ENCODE results near the gene CTNND2. TPM values are rescaled to one million over a fixed set of nuclear protein-coding genes. Genes with fewer than 3 reads are reported as not detected.

Gene CTNND2
- total and polyA plus RNA-seq, 8 donors, result 9.2 to 62.8 (median 43.7) TPM

GRCh38 chr5:11531811-11532555, 372.3 kb downstream of the CTNND2 start:
- Histone ChIP-seq H3K27ac (no peak overlapping the region), H3K4me3 (no peak overlapping the region), H3K9me3 (no peaks in the 10 kb centered on the region), H3K27me3 (no peaks in the 10 kb centered on the region), H3K36me3 (no peaks in the 10 kb centered on the region), H3K4me1 (no peaks in the 10 kb centered on the region)
- no peak for ATAC-seq
- no peak for DNase-seq
- no peak for TF ChIP-seq CTCF (IDR thresholded peaks at IDR 0.05)
- FAIRE-seq, result no peak
- intact Hi-C loops (cut with DNase I), result no loop called here
- WGBS, 2 donors, result 91 to 97% methylated on average over 4 of the region's 4 CpGs

- ATAC-seq, result no peak
- intact Hi-C loops (cut with DNase I), result no loop called here
- FAIRE-seq, result no peak
Measured at GRCh38 chr5:11528720-11529119, 375.5 kb downstream of the CTNND2 start.

GRCh38 chr5:11527652-11528349, 376.4 kb downstream of the CTNND2 start:
- Histone ChIP-seq H3K4me3 (no peak overlapping the region), H3K9me3 (no peaks in the 10 kb centered on the region), H3K36me3 (no peaks in the 10 kb centered on the region), H3K27me3 (no peaks in the 10 kb centered on the region), H3K27ac (no peak overlapping the region), H3K4me1 (peaks cover 0 to 6% (median 4%) of the 10 kb centered on the region in 3 donors)
- intact Hi-C loops (cut with DNase I), result no loop called here
- no peak for FAIRE-seq
- TF ChIP-seq CTCF (IDR thresholded peaks at IDR 0.05), result no peak
- no peak for ATAC-seq
- no peak for DNase-seq
- WGBS, 2 donors, result 95% methylated on average over 7 of the region's 7 CpGs

More at GRCh38 chr5:11528720-11529119, 375.5 kb downstream of the CTNND2 start:
- 92 to 94% methylated on average over 7 of the region's 7 CpGs for WGBS, 2 donors
- no peak for DNase-seq
- no peak overlapping the region for H3K4me3 ChIP-seq
- no peaks in the 10 kb centered on the region for H3K27me3 ChIP-seq
- no peak overlapping the region for H3K27ac ChIP-seq
- no peak for TF ChIP-seq CTCF (IDR thresholded peaks at IDR 0.05)
- H3K4me1 ChIP-seq, result peaks cover 0 to 6% (median 4%) of the 10 kb centered on the region in 3 donors
- no peaks in the 10 kb centered on the region for H3K36me3 ChIP-seq
- no peaks in the 10 kb centered on the region for H3K9me3 ChIP-seq

GRCh38 chr5:11525020-11525419, 379.2 kb downstream of the CTNND2 start:
- DNase-seq (no peak), ATAC-seq (peak in 1 of 4 donors; percentile 29), FAIRE-seq (no peak)
- no peaks in the 10 kb centered on the region for H3K9me3 ChIP-seq
- no peaks in the 10 kb centered on the region for H3K36me3 ChIP-seq
- intact Hi-C loops (cut with DNase I), result no loop called here
- 48 to 55% methylated on average over 2 of the region's 2 CpGs for WGBS, 2 donors
- no peak for TF ChIP-seq CTCF (IDR thresholded peaks at IDR 0.05)
- H3K27me3 ChIP-seq, result no peaks in the 10 kb centered on the region
- H3K4me1 ChIP-seq, result peaks cover 0 to 6% (median 4%) of the 10 kb centered on the region in 3 donors
- H3K27ac ChIP-seq, result no peak overlapping the region
- no peak overlapping the region for H3K4me3 ChIP-seq

GRCh38 chr5:11524188-11524587, 380.1 kb downstream of the CTNND2 start:
- ATAC-seq (no peak), DNase-seq (no peak), FAIRE-seq (no peak)
- H3K36me3 ChIP-seq, result no peaks in the 10 kb centered on the region
- WGBS, 2 donors, result 77 to 86% methylated on average over 4 of the region's 4 CpGs
- TF ChIP-seq CTCF (IDR thresholded peaks at IDR 0.05), result no peak
- H3K4me3 ChIP-seq, result no peak overlapping the region
- H3K9me3 ChIP-seq, result no peaks in the 10 kb centered on the region
- no peak overlapping the region for H3K27ac ChIP-seq
- peaks cover 2 to 6% (median 4%) of the 10 kb centered on the region in 3 donors for H3K4me1 ChIP-seq
- intact Hi-C loops (cut with DNase I), result no loop called here
- H3K27me3 ChIP-seq, result no peaks in the 10 kb centered on the region
